HCT116 (cell line): ENCODE measurements around the gene NHP2. TPM values are rescaled to one million over a fixed set of nuclear protein-coding genes. Genes with fewer than 3 reads are reported as not detected.

ENCODE experiments used
- ATAC-seq: fragments of 200-7000 bp; cut with Tn5 transposase; 2 replicates; pipeline ENCODE4 v1.9.1; 2020; ENCODE audit warnings: mild to moderate bottlenecking, moderate library complexity
- BruUV-seq: library from RNA; stranded (reverse); fragments of 400-500 nt; replicated peaks from 2 replicates; lab custom pipeline; 2021; lab: Mats Ljungman, UMichigan
- CTCF ChIA-PET: fragments of 300-600 bp; sonication (Branson Sonifier 250); formaldehyde crosslinking; loops from one replicate; lab custom pipeline; 2021; ENCODE audit warnings: antibody characterized with exemption; lab: Charles Lee
- POLR2A ChIA-PET: fragments of 300-600, 350-600 bp; sonication (Branson Sonifier 250); formaldehyde crosslinking; loops from one replicate; lab custom pipeline; 2021; ENCODE audit warnings: antibody characterized with exemption; lab: Charles Lee
- RAD21 ChIA-PET, 2 experiments: fragments of 300-600 bp; sonication (Branson Sonifier 250); formaldehyde crosslinking; loops; one replicate each; lab custom pipeline; 2023; ENCODE audit warnings: low total read pairs in 2 of 2; ENCODE audit not compliant: uncharacterized antibody in 2 of 2, unreplicated experiment in 2 of 2, low non-redundant PET in 1 of 2; lab: Charles Lee
- DNase-seq: peaks from one replicate; pipeline ENCODE4 v3.0.0-alpha.2; 2010; ENCODE audit warnings: low read depth, low spot score
- H2AFZ ChIP-seq: fragments of 200-600 bp; shearing (Covaris generic), sonication (generic); 2 replicates; pipeline ENCODE4 v1.6.1; 2017; ENCODE audit warnings: low read depth, mixed run types, mixed read lengths, antibody characterized with exemption, low read length; ENCODE audit not compliant: poor library complexity, severe bottlenecking
- H3K27ac ChIP-seq: 2 replicates; pipeline ENCODE4 v1.5.1; 2012; ENCODE audit warnings: low read depth, low read length
- H3K27me3 ChIP-seq: fragments of 200-600 bp; sonication (generic); 2 replicates; pipeline ENCODE4 v1.6.1; 2016; ENCODE audit warnings: mixed run types, low read length, mixed read lengths; ENCODE audit not compliant: insufficient read depth
- H3K36me3 ChIP-seq, 2 experiments: fragments of 200-500 bp in 1 of 2; fragments of 200-600 bp in 1 of 2; sonication (Bioruptor generic) in 1 of 2; sonication (generic) in 1 of 2; 2 replicates each; pipeline versions ENCODE4 v1.5.1 to v1.6.1; 2014 to 2016; ENCODE audit warnings: low read length in 2 of 2, inconsistent platforms in 1 of 2, mixed read lengths in 1 of 2, mixed run types in 1 of 2; ENCODE audit not compliant: insufficient read depth in 2 of 2, control insufficient read depth in 1 of 2
- H3K4me1 ChIP-seq, 2 experiments: fragments of 200-600 bp in 1 of 2; sonication (generic) in 1 of 2; 2 replicates each; pipeline versions ENCODE4 v1.5.1 to v1.6.1; 2012 to 2017; ENCODE audit warnings: low read length in 2 of 2, inconsistent platforms in 1 of 2, mild to moderate bottlenecking in 1 of 2, mixed read lengths in 1 of 2, mixed run types in 1 of 2, moderate library complexity in 1 of 2; ENCODE audit not compliant: insufficient read depth in 2 of 2, control insufficient read depth in 1 of 2
- H3K4me2 ChIP-seq: fragments of 200-600 bp; sonication (generic); 2 replicates; pipeline ENCODE4 v1.6.1; 2017; ENCODE audit warnings: mixed run types, low read length, mixed read lengths
- H3K4me3 ChIP-seq, 2 experiments: fragments of 200-600 bp in 1 of 2; sonication (generic) in 1 of 2; replicated peaks in 1 of 2; 2 replicates each; pipeline ENCODE4 v1.5.1; 2011 to 2016; ENCODE audit warnings: low read length in 2 of 2, control low read depth in 1 of 2, low read depth in 1 of 2, mild to moderate bottlenecking in 1 of 2, mixed read lengths in 1 of 2, mixed run types in 1 of 2
- H3K79me2 ChIP-seq: fragments of 200-600 bp; sonication (generic); 2 replicates; pipeline ENCODE4 v1.6.1; 2017; ENCODE audit warnings: mild to moderate bottlenecking, mixed run types, low read length, moderate library complexity, mixed read lengths; ENCODE audit not compliant: insufficient read depth
- H3K9ac ChIP-seq: fragments of 200-600 bp; sonication (generic); 2 replicates; pipeline ENCODE4 v1.6.1; 2016; ENCODE audit warnings: low read length, mixed read lengths
- H3K9me2 ChIP-seq: fragments of 200-600 bp; sonication (generic), shearing (Covaris generic); 2 replicates; pipeline ENCODE4 v1.6.1; 2017; ENCODE audit warnings: mixed run types, mild to moderate bottlenecking, moderate library complexity; ENCODE audit not compliant: insufficient read depth
- H3K9me3 ChIP-seq, 2 experiments: fragments of 200-500 bp in 1 of 2; fragments of 200-600 bp in 1 of 2; sonication (Bioruptor generic) in 1 of 2; sonication (generic) in 1 of 2; 2 replicates each; pipeline ENCODE4 v1.6.1; 2014 to 2017; ENCODE audit warnings: low read length in 2 of 2, mixed read lengths in 2 of 2, inconsistent platforms in 1 of 2, low read depth in 1 of 2, mild to moderate bottlenecking in 1 of 2, mixed run types in 1 of 2, moderate library complexity in 1 of 2; ENCODE audit not compliant: control insufficient read depth in 1 of 2, insufficient read depth in 1 of 2
- H4K20me1 ChIP-seq: fragments of 200-600 bp; sonication (generic), shearing (Covaris generic); 2 replicates; pipeline ENCODE4 v1.6.1; 2017; ENCODE audit warnings: mixed run types, mild to moderate bottlenecking, moderate library complexity; ENCODE audit not compliant: insufficient read depth
- CTCF ChIP-seq, 3 experiments: fragments of 200-600 bp in 1 of 3; sonication (generic) in 1 of 3; IDR thresholded peaks in 2 of 3; conservative IDR thresholded peaks in 1 of 3; 2 replicates each; pipeline ENCODE4 v1.5.1; 2012 to 2017; ENCODE audit warnings: low read depth in 2 of 3, low read length in 2 of 3, antibody characterized with exemption in 1 of 3, borderline replicate concordance in 1 of 3, control low read depth in 1 of 3, mild to moderate bottlenecking in 1 of 3, mixed read lengths in 1 of 3, mixed run types in 1 of 3, moderate library complexity in 1 of 3; ENCODE audit not compliant: insufficient read depth in 1 of 3
- EGR1 ChIP-seq: IDR thresholded peaks from 2 replicates; pipeline ENCODE4 v1.6.1; 2012; ENCODE audit warnings: low read depth
- EZH2 ChIP-seq: fragments of 200-600 bp; sonication (generic); IDR thresholded peaks from 2 replicates; pipeline ENCODE4 v1.6.1; 2017; ENCODE audit warnings: antibody characterized with exemption, mixed run types
- MAX ChIP-seq: IDR thresholded peaks from 2 replicates; pipeline ENCODE4 v1.6.1; 2012
- RAD21 ChIP-seq: IDR thresholded peaks from 2 replicates; pipeline ENCODE4 v1.6.1; 2012; ENCODE audit warnings: low read depth, mild to moderate bottlenecking
- intact Hi-C: fragments of 100-400 bp; cut with micrococcal nuclease; formaldehyde crosslinking; loops from 2 replicates; pipeline ENCODE4 v1.10.0; 2022
- total RNA-seq: library from RNA; stranded (reverse); gene quantifications from one replicate; pipeline ENCODE4 v1.2.1, GENCODE V29; 2021; ENCODE audit not compliant: unreplicated experiment
- TF ChIP-seq, protein P1 (sequence below): IDR thresholded peaks from 2 replicates; pipeline ENCODE4 v1.6.1; 2012

The NHP2 gene
- total RNA-seq, 1 experiment from 2014 or later, result 260 TPM

GRCh38 chr5:178131446-178131996 is 22.2 kb downstream of the NHP2 start:
- H3K9ac ChIP-seq, result peak overlapping the region; percentile 94
- ChIA-PET CTCF (interaction anchor here (1.0 kb wide), 1 partner anchor 11 kb away, joined by 3 read pairs; no protein-coding TSS in a partner anchor), RAD21 (no interaction called here), POLR2A (no interaction called here)
- intact Hi-C loops, result loop anchor here (1.0 kb wide), 1 partner anchor 18 kb away; the partner anchor contains the start of gene N4BP3
- H3K9me3 ChIP-seq, result no peaks in the 10 kb centered on the region
- TSS peak; percentile 54 for BruUV-seq
- ATAC-seq, result peak; percentile 4; the same call in 1 of the 2 replicates
- H3K27me3 ChIP-seq, result no peaks in the 10 kb centered on the region
- no peaks in the 10 kb centered on the region for H3K9me2 ChIP-seq
- no peak overlapping the region for H2AFZ ChIP-seq
- H3K4me3 ChIP-seq, result peak overlapping the region; percentile 88 to 94
- H3K36me3 ChIP-seq, result no peaks in the 10 kb centered on the region; a peak in 2 of 4 replicates
- no peaks in the 10 kb centered on the region for H4K20me1 ChIP-seq
- peaks cover 24% of the 10 kb centered on the region for H3K79me2 ChIP-seq
- H3K27ac ChIP-seq, result peak overlapping the region; percentile 60
- peak overlapping the region; percentile 94 for H3K4me2 ChIP-seq
- H3K4me1 ChIP-seq, result peaks cover 6 to 15% of the 10 kb centered on the region in 2 experiments; a peak in 2 of 4 replicates
- no peak for TF ChIP-seq EZH2
- TF ChIP-seq, protein P1, sequence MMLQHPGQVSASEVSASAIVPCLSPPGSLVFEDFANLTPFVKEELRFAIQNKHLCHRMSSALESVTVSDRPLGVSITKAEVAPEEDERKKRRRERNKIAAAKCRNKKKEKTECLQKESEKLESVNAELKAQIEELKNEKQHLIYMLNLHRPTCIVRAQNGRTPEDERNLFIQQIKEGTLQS, result no peak
- TF ChIP-seq RAD21, result no peak
- no peak for TF ChIP-seq EGR1
- TF ChIP-seq MAX, result no peak
- no peak for TF ChIP-seq CTCF (IDR thresholded peaks at IDR 0.05 in 2 of 3, conservative IDR thresholded peaks at IDR 0.05 in 1 of 3; ENCODE audit: borderline replicate concordance in 1 of 3, insufficient read depth in 1 of 3, low read depth in 2 of 3, low read length in 2 of 3)
- DNase-seq, result no peak
